Muscle layer of colon (tissue), 2 donors: ENCODE results near the gene IQSEC1.

Experiments
- H3K27ac ChIP-seq: one replicate; pipeline ENCODE4 v1.7.0; 2013; ENCODE audit warnings: low read depth, mild to moderate bottlenecking, low read length, moderate library complexity
- H3K27me3 ChIP-seq, 2 donors: one replicate each; pipeline ENCODE4 v1.7.0; 2013; ENCODE audit warnings: low read length in 2 of 2, mild to moderate bottlenecking in 2 of 2; ENCODE audit not compliant: insufficient read depth in 2 of 2, control insufficient read depth in 1 of 2
- H3K36me3 ChIP-seq: one replicate; pipeline ENCODE4 v1.7.0; 2013; ENCODE audit warnings: mild to moderate bottlenecking, low read length; ENCODE audit not compliant: insufficient read depth
- H3K4me1 ChIP-seq: one replicate; pipeline ENCODE4 v1.7.0; 2013; ENCODE audit warnings: mild to moderate bottlenecking, low read length; ENCODE audit not compliant: insufficient read depth
- H3K4me3 ChIP-seq, 2 donors: one replicate each; pipeline ENCODE4 v1.7.0; 2013; ENCODE audit warnings: low read length in 2 of 2, low read depth in 1 of 2, mild to moderate bottlenecking in 1 of 2, moderate library complexity in 1 of 2
- H3K9ac ChIP-seq: one replicate; pipeline ENCODE4 v1.7.0; 2013; ENCODE audit warnings: low read length
- H3K9me3 ChIP-seq: one replicate; pipeline ENCODE4 v1.7.0; 2013; ENCODE audit warnings: mild to moderate bottlenecking, low read length
- donor health status: abdominal sarcoma.
- donor health status: Adenocarcinoma of cecum.

The IQSEC1 gene

GRCh38 chr3:12979151-12979946 lies 93.9 kb downstream of the IQSEC1 start:
- Histone ChIP-seq H3K9me3 (no peaks in the 10 kb centered on the region), H3K36me3 (no peaks in the 10 kb centered on the region), H3K4me3 (no peak overlapping the region), H3K27ac (no peak overlapping the region), H3K9ac (no peak overlapping the region), H3K4me1 (peaks cover 8% of the 10 kb centered on the region), H3K27me3 (no peaks in the 10 kb centered on the region)

- no peaks in the 10 kb centered on the region for H3K9me3 ChIP-seq
- no peaks in the 10 kb centered on the region for H3K27me3 ChIP-seq
- H3K27ac ChIP-seq = no peak overlapping the region
- H3K4me1 ChIP-seq = peaks cover under 1% of the 10 kb centered on the region
- no peak overlapping the region for H3K4me3 ChIP-seq
- no peak overlapping the region for H3K9ac ChIP-seq
- no peaks in the 10 kb centered on the region for H3K36me3 ChIP-seq
Measured at GRCh38 chr3:12978682-12979081, 94.5 kb downstream of the IQSEC1 start.

- Histone ChIP-seq H3K9ac (no peak overlapping the region), H3K27ac (no peak overlapping the region), H3K4me3 (no peak overlapping the region), H3K36me3 (no peaks in the 10 kb centered on the region), H3K27me3 (no peaks in the 10 kb centered on the region), H3K9me3 (no peaks in the 10 kb centered on the region), H3K4me1 (no peaks in the 10 kb centered on the region)
Measured at GRCh38 chr3:12977117-12977808, 96.0 kb downstream of the IQSEC1 start.

DNA sequence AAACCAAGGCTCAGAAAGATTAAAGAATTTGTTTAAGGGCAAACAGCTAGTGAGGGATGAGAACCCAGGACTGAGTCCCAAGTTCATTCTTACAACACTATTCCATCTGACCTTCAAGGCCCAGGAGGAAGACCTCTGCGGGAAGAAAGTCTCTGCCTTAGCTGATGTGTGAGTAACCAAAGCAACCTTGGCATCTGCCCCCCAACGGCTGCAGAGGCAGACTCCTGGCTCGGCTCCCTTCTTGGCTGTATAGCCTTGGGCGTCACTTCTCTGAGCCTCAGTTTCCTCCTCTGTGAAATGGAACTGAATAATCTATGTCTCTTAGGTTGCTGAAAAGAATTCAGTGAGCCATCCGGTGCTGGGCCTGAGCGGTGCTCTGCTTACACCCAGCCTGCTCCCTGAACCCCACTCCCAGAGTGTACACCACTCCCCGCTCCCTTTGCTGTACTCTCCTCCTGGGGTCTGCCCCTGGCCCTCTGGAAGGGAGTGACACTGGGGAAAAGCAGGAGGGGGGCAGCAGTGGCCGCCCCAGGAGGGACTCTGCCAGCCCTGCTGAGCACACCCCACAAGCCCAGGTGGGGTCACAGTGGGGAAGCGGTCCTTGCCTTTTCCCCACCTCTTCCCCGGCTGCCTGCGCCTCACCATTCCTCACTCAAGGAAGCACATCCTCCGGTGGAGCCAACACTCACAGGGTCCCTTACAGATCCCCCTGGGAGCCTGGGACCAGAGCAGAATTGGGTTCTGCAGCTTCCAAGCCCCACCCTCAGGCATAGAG lies 97.3 kb downstream of the IQSEC1 start:
- Histone ChIP-seq H3K27ac (no peak overlapping the region), H3K4me3 (no peak overlapping the region)

DNA sequence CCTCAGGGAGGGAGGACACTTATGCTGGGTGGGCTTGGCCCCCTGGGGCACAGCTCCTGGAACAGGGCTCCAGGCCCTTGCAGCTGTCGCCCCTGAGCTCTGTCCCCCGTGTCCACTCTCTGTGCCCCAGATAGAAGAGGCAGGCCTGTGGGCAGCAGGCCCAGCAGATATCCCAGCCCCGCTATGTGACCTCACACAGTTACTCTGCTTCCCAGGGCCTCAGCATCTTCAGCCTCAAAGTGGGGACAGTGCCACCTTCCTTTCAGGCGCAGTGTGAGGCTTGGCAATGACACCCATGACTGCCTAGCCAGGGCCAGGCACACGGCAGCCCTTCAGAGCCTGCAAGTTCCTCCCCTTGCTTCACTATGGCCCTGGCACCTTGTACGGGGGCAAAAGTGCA lies 98.4 kb downstream of the IQSEC1 start:
- H3K4me1 ChIP-seq = no peaks in the 10 kb centered on the region
- no peak overlapping the region for H3K4me3 ChIP-seq
- H3K36me3 ChIP-seq = no peaks in the 10 kb centered on the region
- H3K27me3 ChIP-seq = no peaks in the 10 kb centered on the region
- H3K9me3 ChIP-seq = no peaks in the 10 kb centered on the region
- no peak overlapping the region for H3K27ac ChIP-seq
- no peak overlapping the region for H3K9ac ChIP-seq

More for the DNA sequence above, 97.3 kb downstream of the IQSEC1 start:
- H3K4me1 ChIP-seq = no peaks in the 10 kb centered on the region
- H3K27me3 ChIP-seq = no peaks in the 10 kb centered on the region
- no peak overlapping the region for H3K9ac ChIP-seq
- no peaks in the 10 kb centered on the region for H3K36me3 ChIP-seq
- no peaks in the 10 kb centered on the region for H3K9me3 ChIP-seq

DNA sequence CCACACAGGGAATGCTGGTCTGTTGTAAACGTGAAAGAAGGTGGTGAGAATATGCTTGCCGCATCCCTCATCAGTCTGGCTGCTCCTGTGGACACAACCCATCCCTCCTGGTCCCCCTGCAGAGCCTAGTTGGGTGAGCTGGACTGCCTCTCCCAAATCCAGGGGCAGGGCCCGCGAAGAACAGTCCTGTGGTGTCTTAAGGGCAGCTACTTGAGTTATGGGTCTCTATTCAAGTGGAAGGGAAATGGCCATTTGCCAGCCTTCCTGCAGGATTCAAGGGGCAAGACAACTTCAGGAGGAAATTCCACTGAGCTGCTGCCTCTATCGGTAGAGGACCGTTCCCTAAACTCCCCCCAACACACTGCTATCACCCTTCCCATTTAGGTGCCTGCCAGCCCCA lies 98.9 kb downstream of the IQSEC1 start:
- H3K9me3 ChIP-seq = no peaks in the 10 kb centered on the region
- no peaks in the 10 kb centered on the region for H3K27me3 ChIP-seq
- H3K36me3 ChIP-seq = no peaks in the 10 kb centered on the region
- H3K27ac ChIP-seq = no peak overlapping the region
- no peak overlapping the region for H3K9ac ChIP-seq
- H3K4me3 ChIP-seq = no peak overlapping the region
- H3K4me1 ChIP-seq = peaks cover 3% of the 10 kb centered on the region

DNA sequence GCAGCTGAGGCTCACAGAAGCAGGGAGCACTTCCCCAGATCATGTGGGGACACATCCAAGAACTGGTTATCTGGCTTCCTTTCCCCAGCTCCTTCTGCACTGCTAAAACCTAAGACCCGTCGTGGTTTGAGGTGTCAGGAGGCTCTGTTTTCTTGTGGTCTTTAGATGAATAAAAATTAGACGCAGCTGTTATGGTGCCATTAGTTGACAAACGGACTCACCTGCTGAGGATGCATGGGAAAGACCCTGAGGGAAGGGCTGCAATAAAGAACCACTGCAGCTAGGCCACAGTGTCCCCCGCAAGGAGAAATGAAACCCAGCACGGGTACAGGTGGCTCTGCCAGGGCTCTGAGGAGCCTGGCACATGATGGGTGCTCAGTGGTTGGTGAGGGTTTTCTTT lies 99.4 kb downstream of the IQSEC1 start:
- H3K36me3 ChIP-seq = no peaks in the 10 kb centered on the region
- peaks cover 7% of the 10 kb centered on the region for H3K4me1 ChIP-seq

DNA sequence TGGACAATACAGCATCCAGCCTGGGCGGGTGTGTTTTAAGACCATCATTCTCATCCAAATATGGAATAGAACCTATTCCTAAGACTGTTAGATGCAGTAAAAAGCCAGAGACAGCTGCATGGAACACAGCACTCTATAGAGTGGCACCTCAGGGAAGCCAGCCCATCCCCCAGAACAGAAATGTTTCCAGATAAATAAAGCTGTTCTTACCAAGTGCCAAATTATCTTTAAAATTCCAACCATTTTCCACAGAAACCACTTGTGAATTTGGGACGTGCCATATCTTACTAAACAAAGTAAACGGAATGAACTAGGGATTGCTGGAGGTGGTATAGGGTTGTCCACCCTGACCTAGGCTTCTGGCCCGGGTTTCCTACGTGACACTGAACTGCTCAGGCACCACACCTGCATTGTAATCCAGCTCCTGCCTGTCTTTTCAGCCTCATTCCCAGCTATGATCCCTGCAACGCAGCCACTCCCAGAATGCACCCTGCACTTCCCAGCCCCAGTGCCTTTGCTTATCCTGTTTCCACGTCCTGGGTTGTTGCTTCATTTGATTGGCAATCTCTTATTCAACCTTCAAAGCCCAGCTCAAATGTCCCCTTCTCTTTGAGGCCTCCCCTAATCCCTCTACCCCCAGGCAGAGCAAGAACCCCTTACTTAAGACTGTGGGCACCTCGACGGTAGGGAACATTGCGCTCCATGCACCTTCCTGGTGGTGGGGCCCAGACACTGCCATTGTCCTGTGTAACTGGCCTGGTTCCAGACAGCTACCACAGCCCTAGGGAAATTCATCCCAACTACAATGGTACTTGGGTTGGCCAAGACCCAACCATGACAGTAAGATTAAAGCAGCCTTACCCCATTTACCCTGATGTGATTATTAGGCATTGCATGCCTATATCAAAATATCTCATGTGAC lies 100.2 kb downstream of the IQSEC1 start:
- H3K36me3 ChIP-seq = no peaks in the 10 kb centered on the region
- no peak overlapping the region for H3K27ac ChIP-seq
- H3K9me3 ChIP-seq = no peaks in the 10 kb centered on the region
- H3K27me3 ChIP-seq = no peaks in the 10 kb centered on the region
- no peak overlapping the region for H3K4me3 ChIP-seq
- H3K4me1 ChIP-seq = peaks cover 14% of the 10 kb centered on the region
- H3K9ac ChIP-seq = no peak overlapping the region

More for the DNA sequence above, 99.4 kb downstream of the IQSEC1 start:
- Histone ChIP-seq H3K4me3 (no peak overlapping the region), H3K27ac (no peak overlapping the region), H3K9ac (no peak overlapping the region), H3K9me3 (no peaks in the 10 kb centered on the region), H3K27me3 (no peaks in the 10 kb centered on the region)

- H3K27ac ChIP-seq = no peak overlapping the region
- H3K4me1 ChIP-seq = peaks cover 15% of the 10 kb centered on the region
Measured at GRCh38 chr3:12972043-12972442, 101.2 kb downstream of the IQSEC1 start.

GRCh38 chr3:12970684-12971083 lies 102.5 kb downstream of the IQSEC1 start:
- Histone ChIP-seq H3K9me3 (no peaks in the 10 kb centered on the region), H3K36me3 (no peaks in the 10 kb centered on the region), H3K4me3 (no peak overlapping the region), H3K27me3 (no peaks in the 10 kb centered on the region), H3K9ac (no peak overlapping the region), H3K4me1 (peaks cover 25% of the 10 kb centered on the region), H3K27ac (no peak overlapping the region)

More at GRCh38 chr3:12972043-12972442, 101.2 kb downstream of the IQSEC1 start:
- no peaks in the 10 kb centered on the region for H3K9me3 ChIP-seq
- no peaks in the 10 kb centered on the region for H3K27me3 ChIP-seq
- no peak overlapping the region for H3K4me3 ChIP-seq
- H3K9ac ChIP-seq = no peak overlapping the region
- H3K36me3 ChIP-seq = no peaks in the 10 kb centered on the region
